WI38 (cell line): ENCODE results near the gene CFAP221.

Experiments
- H3K4me3 ChIP-seq: 2 replicates; pipeline ENCODE4 v1.5.1; 2011; ENCODE audit warnings: low read depth, mild to moderate bottlenecking, control low read depth, low read length
- CTCF ChIP-seq: IDR thresholded peaks from 2 replicates; pipeline ENCODE4 v1.5.1; 2012; ENCODE audit warnings: low read depth, mild to moderate bottlenecking, control low read depth, low read length

The CFAP221 gene

GRCh38 chr2:119644186-119644585 is 99.9 kb downstream of the CFAP221 start:
- H3K4me3 ChIP-seq: no peak overlapping the region
- TF ChIP-seq CTCF: no peak

DNA sequence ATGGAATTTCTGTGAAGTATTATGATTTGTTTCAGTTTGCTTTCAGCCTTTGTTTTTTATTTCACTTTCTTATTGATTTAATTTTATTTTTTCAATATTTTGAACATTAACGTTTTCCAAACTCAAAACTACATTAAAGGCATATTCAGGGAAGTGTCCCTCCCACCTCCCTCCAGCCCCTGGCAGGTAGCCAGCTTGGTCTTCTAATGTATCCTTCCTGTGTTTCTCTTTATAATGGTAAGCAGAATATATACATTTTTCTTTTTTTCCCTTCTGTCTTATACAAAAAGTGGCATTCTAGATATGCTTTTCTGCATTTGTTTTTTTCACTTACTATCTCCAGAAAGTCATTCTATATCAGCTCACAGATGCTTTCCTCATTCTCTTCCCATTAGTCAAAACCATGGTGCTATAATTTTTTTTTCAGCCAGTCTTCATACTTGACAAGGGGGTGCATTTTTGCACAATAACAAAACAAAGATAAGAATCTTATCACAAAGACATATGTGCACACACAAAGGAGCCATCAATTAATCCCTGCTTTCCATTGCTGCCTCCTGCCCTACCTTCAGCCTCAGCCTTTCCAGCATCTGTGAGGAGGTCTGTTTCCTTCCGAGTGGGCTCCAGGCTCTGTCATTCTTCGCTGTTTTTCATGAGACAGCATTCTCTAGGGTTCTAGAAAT is 101.1 kb downstream of the CFAP221 start:
- no peak for TF ChIP-seq CTCF
- H3K4me3 ChIP-seq: no peak overlapping the region

- no peak for TF ChIP-seq CTCF
- H3K4me3 ChIP-seq: no peak overlapping the region
Observed at GRCh38 chr2:119646149-119646548, 101.9 kb downstream of the CFAP221 start.

GRCh38 chr2:119647440-119648169 is 103.4 kb downstream of the CFAP221 start:
- H3K4me3 ChIP-seq: no peak overlapping the region
- no peak for TF ChIP-seq CTCF

- TF ChIP-seq CTCF: no peak
- no peak overlapping the region for H3K4me3 ChIP-seq
Observed at GRCh38 chr2:119649364-119649917, 105.2 kb downstream of the CFAP221 start.

DNA sequence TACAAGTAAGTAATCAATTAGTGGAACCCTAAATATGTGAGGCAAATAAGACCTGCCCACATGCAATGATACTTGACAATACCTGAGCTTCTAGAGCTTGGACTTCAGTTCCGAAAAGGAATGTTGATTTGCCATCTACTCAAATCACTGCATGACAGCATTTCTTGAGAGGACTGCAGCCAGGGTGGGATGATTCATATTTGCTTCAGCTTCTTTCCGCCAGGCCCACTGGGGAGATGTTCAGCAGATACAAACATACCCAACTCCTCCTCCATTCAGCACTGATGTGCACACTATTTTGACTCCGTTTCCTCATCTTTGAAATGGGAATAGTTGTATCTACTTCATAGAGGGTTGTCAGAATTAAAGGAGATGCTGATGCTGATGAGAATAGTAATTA is 106.0 kb downstream of the CFAP221 start:
- H3K4me3 ChIP-seq: no peak overlapping the region
- TF ChIP-seq CTCF: no peak

GRCh38 chr2:119650846-119651370 is 106.7 kb downstream of the CFAP221 start:
- no peak overlapping the region for H3K4me3 ChIP-seq
- TF ChIP-seq CTCF: no peak
